Smooth muscle cell (in vitro differentiated cells): ENCODE data around the gene TMEM43. TPM values are rescaled to one million over a fixed set of nuclear protein-coding genes. Genes with fewer than 3 reads are reported as not detected.

Experiments
- DNase-seq: peaks from one replicate; lab custom pipeline; 2025; ENCODE audit not compliant: unreplicated experiment; lab: John Stamatoyannopoulos, UW
- H2AFZ ChIP-seq: fragments of 200-600 bp; sonication (generic); 2 replicates; pipeline ENCODE4 v1.6.0; 2016; ENCODE audit warnings: antibody characterized with exemption, low read depth, mild to moderate bottlenecking
- H3F3A ChIP-seq: fragments of 200-600 bp; sonication (generic); 2 replicates; pipeline ENCODE4 v1.6.0; 2017; ENCODE audit warnings: antibody characterized with exemption, low read depth
- H3K27ac ChIP-seq: fragments of 200-600 bp; sonication (generic); 2 replicates; pipeline ENCODE4 v1.5.1; 2016; ENCODE audit warnings: low read depth, mild to moderate bottlenecking
- H3K27me3 ChIP-seq: fragments of 200-600 bp; sonication (generic); 2 replicates; pipeline ENCODE4 v1.6.1; 2016; ENCODE audit warnings: low read depth, mild to moderate bottlenecking
- H3K36me3 ChIP-seq: fragments of 200-600 bp; sonication (generic); 2 replicates; pipeline ENCODE4 v1.5.1; 2016; ENCODE audit warnings: low read depth
- H3K4me1 ChIP-seq: fragments of 200-600 bp; sonication (generic); 2 replicates; pipeline ENCODE4 v1.5.1; 2016; ENCODE audit warnings: low read depth
- H3K4me2 ChIP-seq: fragments of 200-600 bp; sonication (generic); 2 replicates; pipeline ENCODE4 v1.6.0; 2016; ENCODE audit warnings: mild to moderate bottlenecking
- H3K4me3 ChIP-seq: fragments of 200-600 bp; sonication (generic); 2 replicates; pipeline ENCODE4 v1.5.1; 2016; ENCODE audit warnings: mild to moderate bottlenecking
- H3K79me2 ChIP-seq: fragments of 200-600 bp; sonication (generic); 2 replicates; pipeline ENCODE4 v1.6.0; 2016; ENCODE audit warnings: low read depth, mild to moderate bottlenecking
- H3K9ac ChIP-seq: fragments of 200-600 bp; sonication (generic); 2 replicates; pipeline ENCODE4 v1.6.0; 2016; ENCODE audit warnings: low read depth
- H3K9me3 ChIP-seq: fragments of 200-600 bp; sonication (generic); replicated peaks from 2 replicates; pipeline ENCODE4 v1.5.1; 2016; ENCODE audit warnings: low read depth
- H4K20me1 ChIP-seq: fragments of 200-600 bp; sonication (generic); 2 replicates; pipeline ENCODE4 v1.6.0; 2016; ENCODE audit warnings: low read depth
- WGBS: methylation state at CpG from one replicate; pipeline ENCODE4 v1.1.7; 2016; ENCODE audit warnings: low lambda C conversion rate; 5-methylcytosine and 5-hydroxymethylcytosine counted together
- polyA plus RNA-seq: library from polyadenylated mRNA; unstranded; fragments of >200 nt; fragmentation: Nextera tagmentation; extraction: Ambion mirVana; gene quantifications from 2 replicates; pipeline ENCODE4 v1.2.1, GENCODE V29; 2016
- total RNA-seq: library from RNA; depleted of rRNA; stranded (reverse); fragments of >200 nt; gene quantifications from 2 replicates; pipeline ENCODE4 v1.2.3, GENCODE V29; 2014
- TF ChIP-seq, protein P1 (sequence below): fragments of 200-600 bp; sonication (generic); IDR thresholded peaks from 2 replicates; pipeline ENCODE4 v1.5.1; 2017; ENCODE audit warnings: borderline replicate concordance, mild to moderate bottlenecking, antibody characterized with exemption; ENCODE audit not compliant: insufficient read depth, poor library complexity, severe bottlenecking

Gene TMEM43
- total and polyA plus RNA-seq, 2 experiments from 2014 or later, result 60.1 to 81.1 TPM

DNA sequence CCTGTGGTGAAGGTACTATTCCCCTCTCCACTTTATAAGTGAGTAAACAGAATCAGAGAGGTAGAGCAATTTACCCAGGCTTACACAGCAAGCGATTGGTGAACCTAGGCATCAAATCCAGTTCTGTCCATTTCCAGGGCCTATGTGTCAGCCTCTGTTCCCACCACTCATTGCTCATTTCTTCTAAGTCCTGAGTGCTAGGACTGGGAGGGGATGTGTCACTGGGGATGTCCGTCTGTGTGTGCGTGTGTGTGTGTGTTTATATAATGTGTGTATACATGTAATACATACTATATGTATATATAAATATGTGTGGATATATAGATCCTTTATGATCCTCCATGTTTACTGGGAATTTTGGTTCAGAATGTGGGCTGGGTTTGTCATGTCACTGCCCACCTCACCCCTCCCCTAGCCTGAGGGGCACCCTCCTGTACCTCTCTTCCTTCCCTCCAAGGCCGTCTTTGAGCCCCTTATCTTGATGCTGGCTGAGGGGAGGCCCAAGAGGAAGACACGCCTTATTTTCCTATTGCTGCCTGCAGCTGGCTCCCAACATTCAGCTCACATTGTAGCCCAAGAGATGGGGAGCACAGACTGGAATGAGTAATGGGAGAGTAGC is 2.1 kb downstream of the TMEM43 start:
- WGBS, result 91% methylated on average over 5 of the region's 5 CpGs
- Histone ChIP-seq H4K20me1 (peaks cover 52% of the 10 kb centered on the region), H2AFZ (no peak overlapping the region), H3K4me3 (no peak overlapping the region), H3K36me3 (peaks cover 3% of the 10 kb centered on the region), H3K4me1 (peaks cover 16% of the 10 kb centered on the region), H3K27me3 (no peaks in the 10 kb centered on the region), H3K27ac (peak overlapping the region; percentile 85), H3F3A (peaks cover 4% of the 10 kb centered on the region), H3K9ac (no peak overlapping the region), H3K79me2 (peaks cover 46% of the 10 kb centered on the region), H3K4me2 (peak overlapping the region; percentile 92), H3K9me3 (no peaks in the 10 kb centered on the region)
- TF ChIP-seq, protein P1, sequence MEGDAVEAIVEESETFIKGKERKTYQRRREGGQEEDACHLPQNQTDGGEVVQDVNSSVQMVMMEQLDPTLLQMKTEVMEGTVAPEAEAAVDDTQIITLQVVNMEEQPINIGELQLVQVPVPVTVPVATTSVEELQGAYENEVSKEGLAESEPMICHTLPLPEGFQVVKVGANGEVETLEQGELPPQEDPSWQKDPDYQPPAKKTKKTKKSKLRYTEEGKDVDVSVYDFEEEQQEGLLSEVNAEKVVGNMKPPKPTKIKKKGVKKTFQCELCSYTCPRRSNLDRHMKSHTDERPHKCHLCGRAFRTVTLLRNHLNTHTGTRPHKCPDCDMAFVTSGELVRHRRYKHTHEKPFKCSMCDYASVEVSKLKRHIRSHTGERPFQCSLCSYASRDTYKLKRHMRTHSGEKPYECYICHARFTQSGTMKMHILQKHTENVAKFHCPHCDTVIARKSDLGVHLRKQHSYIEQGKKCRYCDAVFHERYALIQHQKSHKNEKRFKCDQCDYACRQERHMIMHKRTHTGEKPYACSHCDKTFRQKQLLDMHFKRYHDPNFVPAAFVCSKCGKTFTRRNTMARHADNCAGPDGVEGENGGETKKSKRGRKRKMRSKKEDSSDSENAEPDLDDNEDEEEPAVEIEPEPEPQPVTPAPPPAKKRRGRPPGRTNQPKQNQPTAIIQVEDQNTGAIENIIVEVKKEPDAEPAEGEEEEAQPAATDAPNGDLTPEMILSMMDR, result no peak
- DNase-seq, result no peak

DNA sequence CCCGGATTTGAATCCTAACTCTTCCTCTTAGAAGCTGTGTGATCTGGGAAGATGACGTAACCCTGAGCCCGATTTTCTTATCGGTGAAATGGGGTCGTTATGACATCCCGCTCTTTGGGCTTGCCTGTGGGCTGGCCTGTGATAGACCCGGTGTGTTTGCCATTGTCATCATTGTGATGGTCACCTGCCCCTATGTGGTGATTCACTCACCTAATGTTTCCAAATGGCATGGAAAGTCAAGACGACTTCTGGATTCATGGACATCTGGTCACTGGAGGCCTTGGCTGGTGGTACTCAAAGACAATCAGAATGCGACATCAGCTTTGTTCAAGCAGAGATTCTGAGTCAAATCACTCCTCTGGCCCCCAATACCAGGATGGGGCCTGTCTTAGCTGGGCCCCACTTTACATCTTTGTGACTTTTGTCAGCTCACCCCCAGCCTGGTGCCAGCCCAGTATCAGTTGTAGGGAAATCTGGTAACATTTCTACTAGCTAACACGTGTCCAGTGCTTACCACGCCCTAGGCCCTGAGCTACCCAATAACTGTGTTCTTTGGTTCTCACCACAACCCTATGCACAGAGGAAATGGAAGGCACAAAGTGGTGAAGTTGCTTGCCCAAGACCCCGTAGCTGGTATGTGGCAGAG is 2.8 kb downstream of the TMEM43 start:
- Histone ChIP-seq H3K79me2 (peaks cover 46% of the 10 kb centered on the region), H4K20me1 (peaks cover 52% of the 10 kb centered on the region), H3K27ac (peak overlapping the region; percentile 85), H3K9me3 (no peaks in the 10 kb centered on the region), H3K4me3 (no peak overlapping the region), H3K36me3 (peaks cover 3% of the 10 kb centered on the region), H3K4me2 (no peak overlapping the region), H3K9ac (no peak overlapping the region), H3K4me1 (peaks cover 16% of the 10 kb centered on the region), H2AFZ (no peak overlapping the region), H3K27me3 (no peaks in the 10 kb centered on the region), H3F3A (peaks cover 4% of the 10 kb centered on the region)
- no peak for DNase-seq
- 95% methylated on average over 12 of the region's 12 CpGs for WGBS
- TF ChIP-seq, protein P1, result no peak

- 97% methylated on average over 5 of the region's 5 CpGs for WGBS
- Histone ChIP-seq H3K4me2 (no peak overlapping the region), H3K27me3 (no peaks in the 10 kb centered on the region), H3K4me3 (no peak overlapping the region), H3K79me2 (peaks cover 38% of the 10 kb centered on the region), H3F3A (peaks cover 4% of the 10 kb centered on the region), H3K9ac (no peak overlapping the region), H2AFZ (no peak overlapping the region), H3K9me3 (no peaks in the 10 kb centered on the region), H4K20me1 (peaks cover 52% of the 10 kb centered on the region), H3K36me3 (peaks cover 3% of the 10 kb centered on the region), H3K27ac (no peak overlapping the region), H3K4me1 (peaks cover 11% of the 10 kb centered on the region)
- no peak for DNase-seq
- TF ChIP-seq, protein P1, result no peak
Measured at GRCh38 chr3:14128724-14129123, 3.9 kb downstream of the TMEM43 start.
